Activated CD8-positive, alpha-beta memory T cell treated with anti-CD3 and anti-CD28 coated beads, Interleukin-2, amount 50 U/mL, for 24 hours (primary cell): ENCODE results near the gene PDILT.
"Not testable (repeated sequence)": the region's sequence is repeated elsewhere in the genome, so short reads cannot be mapped to it uniquely, and the experiment has no call there.

Source experiments
- DNase-seq: peaks from one replicate; pipeline ENCODE4 v3.0.0-alpha.2; 2020; ENCODE audit errors: extremely low read depth

Gene PDILT

GRCh38 chr16:20404637-20405036, at the start of gene PDILT:
Gene PDILT, minus strand, starts transcription at chr16:20404737. Its CDS starts 5,437 bp downstream, at chr16:20399300.
- no peak for DNase-seq

- not testable (repeated sequence) for DNase-seq
Observed at GRCh38 chr16:20453633-20454032, 49.1 kb upstream of the PDILT start.

GRCh38 chr16:20451364-20451763, 46.8 kb upstream of the PDILT start, which contains the start of gene ACSM2A:
Gene ACSM2A, plus strand, starts transcription at chr16:20451521. Its CDS starts 8,594 bp downstream, at chr16:20460115.
- not testable (repeated sequence) for DNase-seq

- not testable (repeated sequence) for DNase-seq
Observed at GRCh38 chr16:20446652-20447393, 42.3 kb upstream of the PDILT start.

GRCh38 chr16:20441859-20442258, 37.3 kb upstream of the PDILT start:
- DNase-seq, result not testable (repeated sequence)

GRCh38 chr16:20441191-20441590, 36.7 kb upstream of the PDILT start:
- DNase-seq, result no peak

- not testable (repeated sequence) for DNase-seq
Observed at GRCh38 chr16:20440731-20441130, 36.2 kb upstream of the PDILT start.

GRCh38 chr16:20439820-20440231, 35.3 kb upstream of the PDILT start:
- not testable (repeated sequence) for DNase-seq

- DNase-seq, result not testable (repeated sequence)
Observed at GRCh38 chr16:20438950-20439349, 34.4 kb upstream of the PDILT start.

GRCh38 chr16:20430948-20431347, 26.4 kb upstream of the PDILT start:
- DNase-seq, result no peak

- DNase-seq, result not testable (repeated sequence)
Observed at GRCh38 chr16:20430480-20430879, 25.9 kb upstream of the PDILT start.

GRCh38 chr16:20429499-20429898, 25.0 kb upstream of the PDILT start:
- DNase-seq, result not testable (repeated sequence)

GRCh38 chr16:20427401-20427797, 22.9 kb upstream of the PDILT start:
- not testable (repeated sequence) for DNase-seq

- no peak for DNase-seq
Observed at GRCh38 chr16:20424129-20424866, 19.8 kb upstream of the PDILT start.

- not testable (repeated sequence) for DNase-seq
Observed at GRCh38 chr16:20423772-20424128, 19.2 kb upstream of the PDILT start.

- DNase-seq, result not testable (repeated sequence)
Observed at GRCh38 chr16:20421748-20422147, 17.2 kb upstream of the PDILT start.

GRCh38 chr16:20419093-20419492, 14.6 kb upstream of the PDILT start:
- not testable (repeated sequence) for DNase-seq

- DNase-seq, result no peak
Observed at GRCh38 chr16:20415541-20415940, 11.0 kb upstream of the PDILT start.

GRCh38 chr16:20411055-20411454, 6.5 kb upstream of the PDILT start:
- DNase-seq, result no peak

GRCh38 chr16:20410121-20410723, 5.7 kb upstream of the PDILT start:
- DNase-seq, result no peak

GRCh38 chr16:20409398-20410120, 5.0 kb upstream of the PDILT start, which contains the start of gene ACSM5:
Gene ACSM5, plus strand, starts transcription at chr16:20409534. Its CDS starts 1,951 bp downstream, at chr16:20411485.
- DNase-seq, result no peak

- no peak for DNase-seq
Observed at GRCh38 chr16:20402651-20403050, 1.9 kb downstream of the PDILT start.
